ENCODE results near the gene MROH8. TPM values are rescaled to one million over a fixed set of nuclear protein-coding genes. Genes with fewer than 3 reads are reported as not detected.

The MROH8 gene
- total RNA-seq, 4 donors from 2014 or later: 0.59 to 6.8 (median 2.3) TPM

Other genes starting within 250 kb of the MROH8 start
- gene SAMHD1, start 227.8 kb downstream of the MROH8 start, total RNA-seq: 100 to 1,000 TPM in 1 of 4 donors, 10 to 100 TPM in 3; 29.4 to 109 (median 38.3) TPM
- 1 to 10 TPM; 3.4 to 5.3 (median 4.8) TPM for gene RBL1, start 83.6 kb downstream of the MROH8 start, total RNA-seq
- gene RPN2, start 218 bp downstream of the MROH8 start, total RNA-seq: 100 to 1,000 TPM in 2 of 4 donors, 10 to 100 TPM in 2; 76.0 to 128 (median 102) TPM
- gene GHRH, start 82.3 kb upstream of the MROH8 start, total RNA-seq: not detected
- gene MANBAL, start 110.1 kb upstream of the MROH8 start, total RNA-seq: 10 to 100 TPM; 17.7 to 25.2 (median 21.4) TPM
- gene SRC, start 166.6 kb upstream of the MROH8 start, total RNA-seq: 10 to 100 TPM; 21.8 to 30.9 (median 25.1) TPM